Neural crest cell (in vitro differentiated cells): ENCODE measurements around the gene SPTY2D1. TPM values are rescaled to one million over a fixed set of nuclear protein-coding genes. Genes with fewer than 3 reads are reported as not detected.
"Not testable (repeated sequence)": the region's sequence is repeated elsewhere in the genome, so short reads cannot be mapped to it uniquely, and the experiment has no call there.

ENCODE experiments used
- DNase-seq: peaks from one replicate; pipeline ENCODE4 v3.0.0; 2021; ENCODE audit warnings: low read depth, mixed read lengths, low spot score
- H3K27ac Mint-ChIP-seq: one replicate; pipeline ENCODE4 v1.8.0; 2021; ENCODE audit warnings: mild to moderate bottlenecking, mixed read lengths; ENCODE audit not compliant: unreplicated experiment
- H3K27me3 Mint-ChIP-seq: 2 replicates; pipeline ENCODE4 v1.8.0; 2021; ENCODE audit warnings: low read depth, mild to moderate bottlenecking, mixed read lengths
- H3K36me3 Mint-ChIP-seq: 2 replicates; pipeline ENCODE4 v1.8.0; 2021; ENCODE audit warnings: low read depth, mild to moderate bottlenecking, mixed read lengths
- H3K4me1 Mint-ChIP-seq: 2 replicates; pipeline ENCODE4 v1.8.0; 2021; ENCODE audit warnings: mixed read lengths
- H3K4me3 Mint-ChIP-seq: one replicate; pipeline ENCODE4 v1.8.0; 2021; ENCODE audit warnings: mild to moderate bottlenecking, mixed read lengths
- H3K9me3 Mint-ChIP-seq: 2 replicates; pipeline ENCODE4 v1.8.0; 2021; ENCODE audit warnings: mixed read lengths
- long read RNA-seq: library from polyadenylated mRNA; unstranded; transcript quantifications from one replicate; pipeline ENCODE4 v2.0.0, GENCODE V29; 2020
- total RNA-seq: library from RNA; stranded (reverse); gene quantifications from 2 replicates; pipeline ENCODE4 v1.2.1, GENCODE V29; 2021
- TF ChIP-seq, protein P1 (sequence below): fragments of 200-600 bp; sonication (generic); conservative IDR thresholded peaks from 2 replicates; pipeline ENCODE4 v1.5.0; 2021; ENCODE audit warnings: antibody characterized with exemption, mild to moderate bottlenecking

Gene SPTY2D1, protein sequence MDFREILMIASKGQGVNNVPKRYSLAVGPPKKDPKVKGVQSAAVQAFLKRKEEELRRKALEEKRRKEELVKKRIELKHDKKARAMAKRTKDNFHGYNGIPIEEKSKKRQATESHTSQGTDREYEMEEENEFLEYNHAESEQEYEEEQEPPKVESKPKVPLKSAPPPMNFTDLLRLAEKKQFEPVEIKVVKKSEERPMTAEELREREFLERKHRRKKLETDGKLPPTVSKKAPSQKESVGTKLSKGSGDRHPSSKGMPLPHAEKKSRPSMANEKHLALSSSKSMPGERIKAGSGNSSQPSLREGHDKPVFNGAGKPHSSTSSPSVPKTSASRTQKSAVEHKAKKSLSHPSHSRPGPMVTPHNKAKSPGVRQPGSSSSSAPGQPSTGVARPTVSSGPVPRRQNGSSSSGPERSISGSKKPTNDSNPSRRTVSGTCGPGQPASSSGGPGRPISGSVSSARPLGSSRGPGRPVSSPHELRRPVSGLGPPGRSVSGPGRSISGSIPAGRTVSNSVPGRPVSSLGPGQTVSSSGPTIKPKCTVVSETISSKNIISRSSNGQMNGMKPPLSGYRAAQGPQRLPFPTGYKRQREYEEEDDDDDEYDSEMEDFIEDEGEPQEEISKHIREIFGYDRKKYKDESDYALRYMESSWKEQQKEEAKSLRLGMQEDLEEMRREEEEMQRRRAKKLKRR
- 15.7 and 17.2 TPM in 2 replicates for total RNA-seq
- long read RNA-seq, full-length matches to known transcripts, result 16 of 24 reads
- long read RNA-seq, partial matches to known transcripts, result 3 of 24 reads
- long read RNA-seq, other reads (novel, unspliced or antisense), result 5 of 24 reads

DNA sequence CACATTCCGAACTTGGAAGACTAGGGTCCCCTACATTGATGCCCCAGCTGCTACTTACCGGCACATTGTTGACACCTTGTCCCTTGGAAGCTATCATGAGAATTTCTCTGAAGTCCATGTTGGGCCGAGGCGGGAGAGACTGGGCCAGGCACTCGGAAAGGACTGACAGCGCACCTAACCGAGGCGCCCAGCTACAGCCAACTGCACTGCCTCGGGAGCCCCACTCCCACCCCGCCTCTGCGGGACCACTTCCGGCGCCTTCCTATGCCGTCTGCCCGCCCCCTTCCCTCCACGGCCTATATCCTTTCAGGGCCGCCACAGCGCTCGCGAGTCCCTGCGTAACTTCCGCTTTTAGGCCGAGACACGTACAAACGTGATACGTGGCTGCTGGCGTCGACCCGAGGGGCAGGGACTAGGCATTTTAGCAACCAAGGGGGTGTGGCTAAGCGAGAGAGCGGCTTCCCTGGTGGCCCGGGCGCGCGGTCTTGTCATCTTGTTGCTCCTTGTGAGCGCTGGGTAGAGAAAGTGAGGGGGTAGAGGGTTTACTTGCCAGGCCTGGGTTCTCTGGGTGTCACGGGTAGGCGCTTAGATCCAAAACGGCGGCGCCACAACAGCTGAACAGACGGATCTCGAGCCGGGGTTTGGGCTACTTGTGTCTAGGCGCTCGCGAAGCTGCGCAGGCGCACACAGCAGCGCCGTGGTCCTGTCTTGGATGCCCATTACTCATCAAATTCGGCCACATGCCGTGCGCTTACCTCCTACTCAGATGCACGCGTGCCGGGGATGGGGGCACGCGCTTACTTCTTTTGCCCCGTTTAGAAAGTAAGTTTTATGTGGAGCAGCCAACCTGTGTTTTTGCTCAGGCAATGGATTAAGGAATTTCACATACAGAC is at the start of gene SPTY2D1:
Gene SPTY2D1 (minus strand): TSS at position 203 of the 893 bp plus-strand sequence. CDS start 85 bp downstream, at position 118.
- H3K4me3 Mint-ChIP-seq, result peak within 1 kb of the TSS; percentile 96
- TF ChIP-seq, protein P1, sequence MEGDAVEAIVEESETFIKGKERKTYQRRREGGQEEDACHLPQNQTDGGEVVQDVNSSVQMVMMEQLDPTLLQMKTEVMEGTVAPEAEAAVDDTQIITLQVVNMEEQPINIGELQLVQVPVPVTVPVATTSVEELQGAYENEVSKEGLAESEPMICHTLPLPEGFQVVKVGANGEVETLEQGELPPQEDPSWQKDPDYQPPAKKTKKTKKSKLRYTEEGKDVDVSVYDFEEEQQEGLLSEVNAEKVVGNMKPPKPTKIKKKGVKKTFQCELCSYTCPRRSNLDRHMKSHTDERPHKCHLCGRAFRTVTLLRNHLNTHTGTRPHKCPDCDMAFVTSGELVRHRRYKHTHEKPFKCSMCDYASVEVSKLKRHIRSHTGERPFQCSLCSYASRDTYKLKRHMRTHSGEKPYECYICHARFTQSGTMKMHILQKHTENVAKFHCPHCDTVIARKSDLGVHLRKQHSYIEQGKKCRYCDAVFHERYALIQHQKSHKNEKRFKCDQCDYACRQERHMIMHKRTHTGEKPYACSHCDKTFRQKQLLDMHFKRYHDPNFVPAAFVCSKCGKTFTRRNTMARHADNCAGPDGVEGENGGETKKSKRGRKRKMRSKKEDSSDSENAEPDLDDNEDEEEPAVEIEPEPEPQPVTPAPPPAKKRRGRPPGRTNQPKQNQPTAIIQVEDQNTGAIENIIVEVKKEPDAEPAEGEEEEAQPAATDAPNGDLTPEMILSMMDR, result no peak
- H3K27ac Mint-ChIP-seq, result peak within 1 kb of the TSS; percentile 100
- H3K4me1 Mint-ChIP-seq, result peaks cover 26% of the 10 kb centered on the region
- DNase-seq, result peak; percentile 88
- no peaks in the 10 kb centered on the region for H3K36me3 Mint-ChIP-seq
- no peaks in the 10 kb centered on the region for H3K9me3 Mint-ChIP-seq
- peaks cover 28% of the 10 kb centered on the region for H3K27me3 Mint-ChIP-seq

DNA sequence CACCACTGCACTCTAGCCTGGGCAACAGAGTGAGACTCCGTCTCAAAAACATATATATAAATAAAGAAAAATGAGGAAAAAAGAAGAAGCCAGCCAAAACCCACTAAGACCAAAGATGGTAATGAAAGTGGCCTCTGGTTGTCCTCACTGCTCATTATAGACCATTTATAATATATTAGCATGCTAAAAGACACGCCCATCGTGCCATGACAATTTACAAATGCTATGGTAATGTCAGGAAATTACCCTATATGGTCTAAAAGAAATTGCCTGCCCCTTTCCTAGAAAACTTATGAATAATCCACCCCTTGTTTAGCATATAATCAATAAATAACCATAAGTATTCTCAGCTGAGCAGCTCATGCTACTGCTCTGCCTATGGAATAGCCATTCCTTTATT is 48.3 kb upstream of the SPTY2D1 start:
- Mint-ChIP-seq H3K4me3 (no peak overlapping the region), H3K4me1 (peaks cover 21% of the 10 kb centered on the region), H3K27ac (no peak overlapping the region), H3K27me3 (no peaks in the 10 kb centered on the region), H3K9me3 (no peaks in the 10 kb centered on the region), H3K36me3 (no peaks in the 10 kb centered on the region)
- TF ChIP-seq, protein P1, result no peak
- no peak for DNase-seq

- not testable (repeated sequence) for DNase-seq, H3K4me3 Mint-ChIP-seq, H3K27me3 Mint-ChIP-seq, H3K9me3 Mint-ChIP-seq, H3K27ac Mint-ChIP-seq, H3K36me3 Mint-ChIP-seq
- H3K4me1 Mint-ChIP-seq, result peaks cover 21% of the 10 kb centered on the region
Measured at GRCh38 chr11:18681949-18682348, 47.8 kb upstream of the SPTY2D1 start.

- Mint-ChIP-seq H3K27me3 (no peaks in the 10 kb centered on the region), H3K36me3 (no peaks in the 10 kb centered on the region), H3K9me3 (no peaks in the 10 kb centered on the region), H3K27ac (no peak overlapping the region), H3K4me3 (no peak overlapping the region), H3K4me1 (no peaks in the 10 kb centered on the region)
- TF ChIP-seq, protein P1, result no peak
- no peak for DNase-seq
Measured at GRCh38 chr11:18677560-18677959, 43.4 kb upstream of the SPTY2D1 start.

GRCh38 chr11:18676803-18677202 is 42.7 kb upstream of the SPTY2D1 start:
- TF ChIP-seq, protein P1, result no peak
- no peaks in the 10 kb centered on the region for H3K9me3 Mint-ChIP-seq
- no peak for DNase-seq
- H3K4me1 Mint-ChIP-seq, result no peaks in the 10 kb centered on the region
- no peaks in the 10 kb centered on the region for H3K27me3 Mint-ChIP-seq
- no peak overlapping the region for H3K4me3 Mint-ChIP-seq
- H3K36me3 Mint-ChIP-seq, result no peaks in the 10 kb centered on the region
- no peak overlapping the region for H3K27ac Mint-ChIP-seq

- not testable (repeated sequence) for DNase-seq, H3K36me3 Mint-ChIP-seq, H3K4me3 Mint-ChIP-seq, H3K4me1 Mint-ChIP-seq, H3K9me3 Mint-ChIP-seq, H3K27ac Mint-ChIP-seq, H3K27me3 Mint-ChIP-seq
Measured at GRCh38 chr11:18672209-18672608, 38.1 kb upstream of the SPTY2D1 start.
